Loucy (cell line): ENCODE measurements around the gene MOK.

Experiments
- H2AFZ ChIP-seq: fragments of 200-600 bp; sonication (generic); 2 replicates; pipeline ENCODE4 v1.6.0; 2016; ENCODE audit warnings: antibody characterized with exemption, mild to moderate bottlenecking, low read length, moderate library complexity
- H3F3A ChIP-seq: fragments of 200-600 bp; 2 replicates; pipeline ENCODE4 v1.6.0; 2016; ENCODE audit warnings: antibody characterized with exemption, low read depth, mild to moderate bottlenecking
- H3K27me3 ChIP-seq: fragments of 200-600 bp; sonication (generic); 2 replicates; pipeline ENCODE4 v1.6.1; 2014; ENCODE audit warnings: low read length, mild to moderate bottlenecking; ENCODE audit not compliant: insufficient read depth, poor library complexity, severe bottlenecking
- H3K36me3 ChIP-seq: fragments of 200-600 bp; sonication (generic); 2 replicates; pipeline ENCODE4 v1.6.1; 2016; ENCODE audit warnings: low read length; ENCODE audit not compliant: insufficient read depth
- H3K4me1 ChIP-seq: fragments of 200-600 bp; sonication (generic); 2 replicates; pipeline ENCODE4 v1.5.1; 2014; ENCODE audit warnings: low read length, mild to moderate bottlenecking; ENCODE audit not compliant: insufficient read depth, poor library complexity, severe bottlenecking
- H3K4me2 ChIP-seq: fragments of 200-600 bp; sonication (generic); 2 replicates; pipeline ENCODE4 v1.6.0; 2014; ENCODE audit warnings: antibody characterized with exemption, low read length, low read depth, mild to moderate bottlenecking; ENCODE audit not compliant: poor library complexity, severe bottlenecking
- H3K4me3 ChIP-seq: fragments of 200-600 bp; sonication (generic); 2 replicates; pipeline ENCODE4 v1.5.1; 2014; ENCODE audit warnings: low read length, mild to moderate bottlenecking, mixed read lengths; ENCODE audit not compliant: poor library complexity, severe bottlenecking
- H3K79me2 ChIP-seq: fragments of 200-600 bp; sonication (generic); 2 replicates; pipeline ENCODE4 v1.6.1; 2014; ENCODE audit warnings: low read length; ENCODE audit not compliant: insufficient read depth
- H3K9ac ChIP-seq: fragments of 200-600 bp; sonication (generic); 2 replicates; pipeline ENCODE4 v1.6.0; 2014; ENCODE audit warnings: mild to moderate bottlenecking, low read depth, low read length, moderate library complexity; ENCODE audit not compliant: poor library complexity, severe bottlenecking
- H3K9me2 ChIP-seq: fragments of 200-600 bp; sonication (generic); replicated peaks from 2 replicates; pipeline ENCODE4 v1.6.1; 2016; ENCODE audit warnings: low read depth, low read length, mixed read lengths
- H3K9me3 ChIP-seq: fragments of 200-600 bp; sonication (generic); 2 replicates; pipeline ENCODE4 v1.6.1; 2014; ENCODE audit warnings: mild to moderate bottlenecking, antibody characterized with exemption, low read length, low read depth; ENCODE audit not compliant: insufficient read depth
- H4K20me1 ChIP-seq: fragments of 200-600 bp; sonication (generic); 2 replicates; pipeline ENCODE4 v1.6.0; 2014; ENCODE audit warnings: antibody characterized with exemption, low read length, mild to moderate bottlenecking; ENCODE audit not compliant: insufficient read depth, poor library complexity, severe bottlenecking
- EZH2phosphoT487 ChIP-seq: fragments of 200-600 bp; IDR thresholded peaks from 2 replicates; pipeline ENCODE4 v1.6.1; 2018; ENCODE audit warnings: antibody characterized with exemption, mild to moderate bottlenecking, moderate library complexity, borderline replicate concordance
- TF ChIP-seq, protein P1 (sequence below): fragments of 200-600 bp; sonication (generic); conservative IDR thresholded peaks from 2 replicates; pipeline ENCODE4 v1.5.1; 2014; ENCODE audit warnings: mild to moderate bottlenecking, antibody characterized with exemption, low read length

Gene MOK

DNA sequence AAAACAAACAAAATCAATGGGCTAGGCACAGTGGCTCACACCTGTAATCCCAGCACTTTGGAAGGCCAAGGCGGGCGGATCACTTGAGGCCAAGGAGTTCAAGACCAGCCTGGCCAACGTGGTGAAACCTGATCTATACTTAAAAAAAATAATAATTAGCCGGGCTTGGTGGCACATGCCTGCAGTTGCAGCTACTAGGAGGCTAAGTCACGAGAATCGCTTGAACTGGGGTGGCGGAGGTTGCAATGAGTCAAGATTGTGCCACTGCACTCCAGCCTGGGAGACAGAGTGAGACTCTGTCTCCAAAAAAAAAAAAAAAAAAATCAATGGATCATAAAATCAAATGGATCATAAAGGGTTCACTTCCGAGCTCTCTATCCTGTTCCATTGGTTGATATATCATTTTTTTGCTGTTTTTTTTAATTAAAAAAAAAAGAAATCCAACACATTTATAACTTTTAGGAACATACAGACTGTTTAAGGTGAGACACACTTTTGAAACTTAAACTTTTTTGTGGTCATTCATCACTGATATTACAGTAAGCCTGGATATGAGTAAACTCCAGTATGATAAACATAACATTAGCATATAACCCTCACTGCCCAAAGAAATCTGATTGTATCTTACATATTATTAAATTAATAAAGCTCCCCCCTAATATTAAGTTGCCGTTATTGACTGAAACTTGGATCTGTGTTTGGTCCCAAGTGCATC is 22.1 kb downstream of the MOK start:
- no peak overlapping the region for H3K4me3 ChIP-seq
- no peaks in the 10 kb centered on the region for H3K9me3 ChIP-seq
- no peak overlapping the region for H2AFZ ChIP-seq
- no peaks in the 10 kb centered on the region for H3K27me3 ChIP-seq
- no peaks in the 10 kb centered on the region for H3K36me3 ChIP-seq
- no peaks in the 10 kb centered on the region for H3K4me1 ChIP-seq
- H3K79me2 ChIP-seq: no peaks in the 10 kb centered on the region
- no peaks in the 10 kb centered on the region for H3F3A ChIP-seq
- no peak overlapping the region for H3K4me2 ChIP-seq
- H4K20me1 ChIP-seq: no peaks in the 10 kb centered on the region
- no peaks in the 10 kb centered on the region for H3K9me2 ChIP-seq
- H3K9ac ChIP-seq: no peak overlapping the region
- TF ChIP-seq, protein P1, sequence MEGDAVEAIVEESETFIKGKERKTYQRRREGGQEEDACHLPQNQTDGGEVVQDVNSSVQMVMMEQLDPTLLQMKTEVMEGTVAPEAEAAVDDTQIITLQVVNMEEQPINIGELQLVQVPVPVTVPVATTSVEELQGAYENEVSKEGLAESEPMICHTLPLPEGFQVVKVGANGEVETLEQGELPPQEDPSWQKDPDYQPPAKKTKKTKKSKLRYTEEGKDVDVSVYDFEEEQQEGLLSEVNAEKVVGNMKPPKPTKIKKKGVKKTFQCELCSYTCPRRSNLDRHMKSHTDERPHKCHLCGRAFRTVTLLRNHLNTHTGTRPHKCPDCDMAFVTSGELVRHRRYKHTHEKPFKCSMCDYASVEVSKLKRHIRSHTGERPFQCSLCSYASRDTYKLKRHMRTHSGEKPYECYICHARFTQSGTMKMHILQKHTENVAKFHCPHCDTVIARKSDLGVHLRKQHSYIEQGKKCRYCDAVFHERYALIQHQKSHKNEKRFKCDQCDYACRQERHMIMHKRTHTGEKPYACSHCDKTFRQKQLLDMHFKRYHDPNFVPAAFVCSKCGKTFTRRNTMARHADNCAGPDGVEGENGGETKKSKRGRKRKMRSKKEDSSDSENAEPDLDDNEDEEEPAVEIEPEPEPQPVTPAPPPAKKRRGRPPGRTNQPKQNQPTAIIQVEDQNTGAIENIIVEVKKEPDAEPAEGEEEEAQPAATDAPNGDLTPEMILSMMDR: no peak
- no peak for TF ChIP-seq EZH2phosphoT487

DNA sequence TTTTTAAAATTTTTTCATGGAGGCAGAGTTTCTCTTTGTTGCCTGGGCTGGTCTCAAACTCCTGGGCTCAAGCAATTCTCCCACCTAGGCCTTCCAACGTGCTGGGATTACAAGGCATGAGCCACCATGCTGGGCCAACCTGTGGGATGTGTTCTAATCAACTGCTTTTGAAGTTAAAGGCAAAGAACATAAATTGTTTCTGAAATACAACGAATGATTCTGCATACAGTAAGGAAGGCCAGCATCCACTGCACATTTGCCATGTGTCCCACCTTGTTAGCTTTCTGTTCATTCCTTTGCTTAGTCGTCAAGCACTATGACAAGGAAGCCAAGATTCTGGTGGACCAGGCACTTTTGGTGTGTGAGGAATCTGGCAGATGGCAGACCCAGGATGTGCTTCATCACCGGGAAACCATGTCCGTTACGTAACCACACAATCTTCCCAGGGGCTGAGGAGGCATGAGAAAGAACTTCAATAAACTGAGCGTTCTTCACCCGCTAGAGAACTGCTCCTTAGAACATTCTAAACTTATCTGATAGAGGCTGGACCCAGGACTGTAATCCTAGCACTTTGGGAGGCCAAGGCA is 24.5 kb downstream of the MOK start:
- no peaks in the 10 kb centered on the region for H3K36me3 ChIP-seq
- H3K9me2 ChIP-seq: no peaks in the 10 kb centered on the region
- TF ChIP-seq, protein P1: no peak
- no peak for TF ChIP-seq EZH2phosphoT487
- H3K9me3 ChIP-seq: no peaks in the 10 kb centered on the region
- H3K4me2 ChIP-seq: no peak overlapping the region
- no peak overlapping the region for H3K4me3 ChIP-seq
- no peak overlapping the region for H3K9ac ChIP-seq
- no peaks in the 10 kb centered on the region for H3K4me1 ChIP-seq
- no peak overlapping the region for H2AFZ ChIP-seq
- no peaks in the 10 kb centered on the region for H3K27me3 ChIP-seq
- H3F3A ChIP-seq: no peaks in the 10 kb centered on the region
- H3K79me2 ChIP-seq: no peaks in the 10 kb centered on the region
- no peaks in the 10 kb centered on the region for H4K20me1 ChIP-seq

DNA sequence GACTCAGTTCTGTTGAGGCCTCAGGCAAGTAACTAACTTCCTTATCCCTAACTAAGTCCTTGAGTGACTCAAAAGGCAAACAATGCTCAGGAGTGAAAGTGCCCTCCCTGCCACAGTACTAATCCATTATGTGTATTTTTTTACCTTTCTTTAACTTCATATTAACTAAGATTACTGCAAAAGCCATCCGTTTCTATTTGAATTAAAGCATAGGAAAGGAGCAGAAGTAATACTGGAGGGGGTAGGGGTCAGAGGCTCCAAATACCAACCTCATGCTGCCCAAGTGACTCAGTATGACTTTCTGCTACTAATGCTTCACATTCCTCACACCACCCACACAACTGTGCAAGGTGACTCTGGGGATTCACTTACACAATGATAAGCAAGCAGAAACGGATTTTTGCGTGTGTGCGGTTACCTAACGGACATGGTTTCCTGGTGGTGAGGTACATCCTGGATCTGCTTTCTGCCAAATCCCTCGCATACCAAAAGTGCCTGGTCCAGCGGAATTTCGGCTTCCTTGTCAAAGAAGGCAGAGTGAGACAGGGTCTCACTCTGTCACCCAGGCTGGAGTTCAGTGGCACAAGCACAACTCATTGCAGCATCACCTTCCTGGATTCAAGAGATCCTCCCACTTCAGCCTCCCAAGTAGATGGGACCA is 25.1 kb downstream of the MOK start:
- Histone ChIP-seq H4K20me1 (no peaks in the 10 kb centered on the region), H3K4me1 (no peaks in the 10 kb centered on the region), H3K9me2 (no peaks in the 10 kb centered on the region), H3K36me3 (no peaks in the 10 kb centered on the region), H3K9me3 (no peaks in the 10 kb centered on the region), H3K9ac (no peak overlapping the region), H3K79me2 (no peaks in the 10 kb centered on the region), H3K27me3 (no peaks in the 10 kb centered on the region), H3F3A (no peaks in the 10 kb centered on the region), H3K4me3 (no peak overlapping the region), H2AFZ (no peak overlapping the region), H3K4me2 (no peak overlapping the region)
- TF ChIP-seq EZH2phosphoT487: no peak
- TF ChIP-seq, protein P1: no peak
